MG63 (cell line): Measurements from ENCODE around the gene SLC47A2. TPM values are rescaled to one million over a fixed set of nuclear protein-coding genes. Genes with fewer than 3 reads are reported as not detected.
A peak's percentile ranks its signal among the peaks of the same experiment; 100 is the strongest.

Experiments
- DNase-seq: peaks from one replicate; pipeline ENCODE4 v3.0.0-alpha.2; 2020
- H3K27me3 ChIP-seq: fragments of 250-450 bp; sonication (Bioruptor Pico); 2 replicates; pipeline ENCODE4 v1.5.1; 2020; ENCODE audit warnings: mild to moderate bottlenecking, moderate library complexity
- H3K36me3 ChIP-seq: fragments of 250-450 bp; sonication (Bioruptor Pico); 2 replicates; pipeline ENCODE4 v1.5.1; 2020; ENCODE audit warnings: mild to moderate bottlenecking, moderate library complexity
- H3K4me3 ChIP-seq: fragments of 250-450 bp; sonication (Bioruptor Pico); 2 replicates; pipeline ENCODE4 v1.5.1; 2020; ENCODE audit warnings: mild to moderate bottlenecking, moderate library complexity
- H3K9me3 ChIP-seq: fragments of 250-450 bp; sonication (Bioruptor Pico); 2 replicates; pipeline ENCODE4 v1.5.1; 2020; ENCODE audit warnings: mild to moderate bottlenecking, moderate library complexity
- total RNA-seq: library from RNA; depleted of rRNA; stranded (reverse); fragments of >200 nt; shearing (Covaris generic); gene quantifications from 2 replicates; pipeline ENCODE4 v1.2.3, GENCODE V29; 2014; ENCODE audit warnings: low replicate concordance

Gene SLC47A2
- total RNA-seq, 1 experiment from 2014 or later: 24.8 TPM

DNA sequence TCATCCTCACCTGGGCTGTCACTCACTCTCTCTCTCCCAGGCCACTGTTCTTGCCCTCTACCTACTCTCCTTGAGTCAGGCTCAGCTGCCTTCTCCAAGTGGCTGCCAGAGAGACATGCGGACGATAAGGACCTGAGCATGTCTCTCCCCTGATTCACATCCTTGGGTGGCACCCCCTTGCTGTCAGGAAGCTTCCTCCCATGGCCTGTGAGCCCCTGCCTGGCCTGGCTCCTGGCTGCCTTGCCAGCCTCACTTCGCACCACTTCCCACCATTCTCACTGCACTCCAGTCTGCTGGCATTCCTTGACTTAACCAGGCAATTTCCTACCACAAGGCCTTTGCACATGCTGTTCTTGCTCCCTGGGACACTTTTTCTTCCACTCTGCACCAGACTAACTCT lies 34.5 kb upstream of the SLC47A2 start:
- Histone ChIP-seq H3K36me3 (no peaks in the 10 kb centered on the region), H3K4me3 (no peak overlapping the region), H3K9me3 (no peaks in the 10 kb centered on the region), H3K27me3 (no peaks in the 10 kb centered on the region)
- peak; percentile 26 for DNase-seq

DNA sequence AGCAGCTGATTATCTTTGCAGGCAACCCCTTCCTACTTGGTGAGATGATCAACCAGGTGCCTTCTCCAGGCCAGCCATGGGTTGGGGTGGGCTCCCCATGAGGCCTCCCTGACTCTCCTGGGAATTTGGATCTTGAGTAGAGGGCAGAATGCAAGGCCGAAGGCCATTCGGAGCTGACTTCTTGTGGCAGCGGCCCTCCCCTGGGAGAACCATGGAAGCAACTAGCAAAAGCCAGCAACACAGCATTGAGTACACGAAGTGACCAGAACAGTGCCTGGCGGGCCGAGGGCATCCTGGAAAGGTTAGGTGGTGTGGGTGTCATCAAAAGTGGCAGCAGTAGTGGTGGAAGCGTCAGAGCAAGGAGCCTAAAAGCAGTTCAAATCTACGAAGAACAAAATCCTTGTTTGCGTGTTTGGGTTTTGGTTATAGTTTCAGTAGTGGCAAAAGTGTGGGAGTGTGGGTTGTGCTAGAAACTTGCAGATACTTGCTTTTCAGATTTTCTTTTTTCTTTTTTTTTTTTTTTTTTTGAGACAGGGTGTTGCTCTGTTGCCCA lies 33.7 kb upstream of the SLC47A2 start:
- H3K36me3 ChIP-seq: no peaks in the 10 kb centered on the region
- DNase-seq: no peak
- H3K4me3 ChIP-seq: no peak overlapping the region
- H3K27me3 ChIP-seq: no peaks in the 10 kb centered on the region
- no peaks in the 10 kb centered on the region for H3K9me3 ChIP-seq

- no peaks in the 10 kb centered on the region for H3K36me3 ChIP-seq
- H3K9me3 ChIP-seq: no peaks in the 10 kb centered on the region
- DNase-seq: no peak
- H3K4me3 ChIP-seq: no peak overlapping the region
- no peaks in the 10 kb centered on the region for H3K27me3 ChIP-seq
Measured at GRCh38 chr17:19748807-19749193, 32.4 kb upstream of the SLC47A2 start.

- Histone ChIP-seq H3K4me3 (peak within 1 kb of the TSS; percentile 32), H3K27me3 (no peaks in the 10 kb centered on the region), H3K9me3 (no peaks in the 10 kb centered on the region), H3K36me3 (no peaks in the 10 kb centered on the region)
- DNase-seq: peak; percentile 87
Measured at GRCh38 chr17:19747829-19748806, 31.7 kb upstream of the SLC47A2 start, which contains the start of gene ALDH3A1. ALDH3A1 (minus strand) TSS chr17:19748298; CDS start chr17:19745129, 3,169 bp downstream.

DNA sequence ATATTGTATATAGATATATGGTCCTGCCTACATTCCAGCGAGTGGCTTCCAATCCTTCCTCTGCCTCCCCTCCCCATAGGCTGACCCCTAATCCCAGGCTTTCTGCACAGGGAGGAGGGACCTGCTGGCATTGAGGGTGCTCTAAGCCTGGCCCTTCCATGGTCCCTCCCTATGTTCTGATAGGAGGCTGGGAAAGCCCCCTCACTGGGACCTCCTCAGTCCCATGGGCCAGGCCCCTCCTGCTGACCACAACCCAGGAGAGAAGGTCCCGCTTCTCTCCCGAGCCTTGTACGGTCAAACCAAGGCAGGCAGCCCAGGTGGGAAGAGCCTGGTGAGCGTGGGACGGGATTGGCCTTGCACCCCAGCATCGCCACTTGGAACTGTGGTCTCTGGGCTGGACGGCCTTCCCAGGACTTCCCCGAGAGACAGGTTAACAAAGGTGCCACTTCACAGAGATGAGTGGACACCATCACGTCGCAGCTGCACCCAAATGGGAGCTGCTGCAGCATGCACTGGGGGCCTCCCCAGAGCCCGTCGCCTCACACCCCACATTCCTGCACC lies 30.9 kb upstream of the SLC47A2 start:
- Histone ChIP-seq H3K27me3 (no peaks in the 10 kb centered on the region), H3K4me3 (peak overlapping the region; percentile 32), H3K36me3 (no peaks in the 10 kb centered on the region), H3K9me3 (no peaks in the 10 kb centered on the region)
- no peak for DNase-seq

DNA sequence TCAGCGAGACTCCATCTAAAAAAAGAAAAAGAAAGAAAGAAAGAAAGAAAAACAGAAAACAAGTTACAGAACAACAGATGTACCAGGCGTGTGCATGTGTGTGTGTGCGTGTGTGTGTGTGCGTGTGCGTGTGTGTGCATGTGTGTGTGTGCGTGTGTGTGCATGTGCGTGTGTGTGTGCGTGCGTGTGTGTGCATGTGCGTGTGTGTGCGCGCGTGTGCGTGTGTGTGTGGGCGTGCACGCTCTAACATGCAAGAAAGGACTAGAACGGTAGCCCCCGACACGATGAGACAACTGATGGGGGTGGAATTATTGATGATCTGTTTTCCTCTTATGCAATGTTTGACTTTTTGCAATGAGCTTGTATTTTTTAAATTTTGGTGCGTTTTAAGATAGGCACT lies 30.1 kb upstream of the SLC47A2 start:
- no peaks in the 10 kb centered on the region for H3K9me3 ChIP-seq

DNA sequence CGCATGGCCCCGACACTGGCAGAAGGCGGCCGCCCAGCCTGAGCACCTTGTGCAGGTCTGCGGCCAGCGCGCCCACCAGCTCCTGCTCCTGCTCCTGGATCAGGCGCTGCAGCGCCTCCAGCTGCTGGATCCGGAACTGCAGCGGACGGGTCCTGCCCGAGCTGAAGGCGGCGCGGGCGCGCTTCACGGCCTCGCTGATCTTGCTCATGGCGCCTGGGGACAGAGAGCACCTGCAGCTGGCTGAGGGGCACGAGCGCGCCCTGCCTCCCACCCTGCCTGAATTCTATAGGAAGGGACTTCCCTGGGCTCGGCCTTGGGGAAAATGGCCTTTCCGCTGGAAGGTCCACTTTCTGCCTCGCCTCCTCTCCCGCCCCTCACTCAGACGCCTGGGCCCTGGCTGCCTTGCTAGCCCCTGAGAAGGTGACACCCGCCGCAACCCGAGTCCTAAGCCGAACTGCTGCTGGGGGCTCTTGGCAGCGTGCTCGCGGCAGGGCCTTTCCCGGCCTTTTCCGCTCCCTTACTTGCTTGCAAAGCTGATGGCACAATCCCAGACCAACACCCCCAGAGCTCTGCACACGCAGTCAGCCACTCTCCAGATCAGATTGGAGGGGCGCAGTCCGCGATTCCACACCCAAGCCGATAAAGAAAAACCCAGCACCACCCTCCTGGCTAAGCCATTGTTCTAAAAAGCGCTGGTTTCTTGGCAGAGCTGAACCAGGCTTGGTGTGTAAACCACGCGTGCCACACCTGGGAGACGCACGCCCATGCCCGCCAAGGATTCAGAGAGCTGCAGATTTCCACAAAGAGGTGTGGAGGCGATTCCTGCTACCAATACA lies 28.8 kb upstream of the SLC47A2 start:
- Histone ChIP-seq H3K27me3 (no peaks in the 10 kb centered on the region), H3K9me3 (no peaks in the 10 kb centered on the region), H3K36me3 (no peaks in the 10 kb centered on the region), H3K4me3 (no peak overlapping the region)
- DNase-seq: no peak

More for the DNA sequence above, 30.1 kb upstream of the SLC47A2 start:
- H3K36me3 ChIP-seq: no peaks in the 10 kb centered on the region
- DNase-seq: no peak
- no peaks in the 10 kb centered on the region for H3K27me3 ChIP-seq
- H3K4me3 ChIP-seq: no peak overlapping the region

DNA sequence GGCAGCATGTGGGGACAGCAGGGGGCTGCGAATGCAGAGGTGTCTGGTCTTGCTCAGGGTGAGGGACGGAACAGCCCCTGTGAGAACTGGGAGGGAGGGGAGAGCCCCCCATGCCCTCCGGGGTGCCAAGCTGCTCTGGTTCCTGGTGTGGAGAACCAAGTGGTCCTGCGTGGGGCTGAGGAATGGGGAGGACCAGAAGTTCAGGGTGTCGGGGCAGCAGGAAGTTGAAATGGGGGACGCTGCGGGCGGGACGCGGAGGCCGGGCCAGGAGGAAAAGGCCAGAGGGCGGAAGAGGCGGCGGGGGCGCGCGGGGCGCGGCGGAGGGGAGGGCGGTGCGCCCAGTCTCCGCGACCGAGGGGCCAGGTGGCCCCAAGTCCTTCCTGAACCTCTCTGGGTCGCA lies 28.1 kb upstream of the SLC47A2 start:
- Histone ChIP-seq H3K27me3 (no peaks in the 10 kb centered on the region), H3K9me3 (no peaks in the 10 kb centered on the region), H3K4me3 (no peak overlapping the region), H3K36me3 (no peaks in the 10 kb centered on the region)
- DNase-seq: no peak

DNA sequence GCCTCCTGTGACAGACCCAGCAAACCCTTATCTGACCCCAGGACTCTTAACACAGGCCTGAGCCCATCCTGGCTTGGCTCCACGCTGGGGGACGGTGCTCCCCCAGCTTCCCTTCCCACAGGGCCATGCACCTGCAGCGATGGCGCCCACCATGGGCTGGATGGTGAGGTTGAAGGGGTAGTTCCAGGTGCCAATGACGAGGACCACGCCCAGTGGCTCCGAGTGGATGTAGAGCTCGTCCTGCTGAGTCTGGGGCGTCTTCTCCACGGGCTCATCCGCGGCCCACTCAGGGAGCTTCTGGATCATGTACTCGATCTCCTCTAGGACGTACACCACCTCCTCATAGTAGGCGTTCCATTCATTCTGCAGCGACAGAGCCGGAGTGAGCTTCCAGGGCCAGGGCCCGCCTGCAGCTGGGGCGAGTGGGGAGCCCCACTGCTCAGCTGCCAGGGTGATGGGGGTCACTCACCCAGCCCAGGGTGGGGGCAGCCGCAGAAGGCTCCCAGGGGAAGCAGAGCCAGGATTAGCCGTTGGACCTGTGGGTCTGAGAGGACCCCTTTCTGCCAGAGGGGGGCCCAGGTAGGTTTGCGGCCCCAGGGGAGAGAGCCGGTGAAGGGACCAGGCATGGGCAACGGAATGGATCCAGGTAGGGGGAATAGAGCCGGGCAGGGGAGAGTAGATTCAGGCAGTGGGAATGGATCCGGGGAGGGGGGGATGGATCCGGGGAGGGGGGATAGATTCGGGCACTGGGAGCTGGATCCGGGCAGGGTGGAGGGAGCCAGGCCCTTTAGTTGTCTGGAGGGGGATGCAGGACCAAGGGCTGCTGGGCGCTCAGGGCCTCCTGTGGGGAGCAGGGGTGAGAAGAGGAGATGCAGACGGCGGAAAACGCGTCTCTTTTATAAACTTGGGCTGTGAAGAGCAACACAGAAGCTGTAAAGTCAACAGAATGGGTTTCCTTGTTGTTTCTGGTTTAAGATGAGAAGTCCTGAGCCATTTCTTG lies 27.0 kb upstream of the SLC47A2 start:
- no peaks in the 10 kb centered on the region for H3K9me3 ChIP-seq
- no peaks in the 10 kb centered on the region for H3K27me3 ChIP-seq
- DNase-seq: no peak
- no peak overlapping the region for H3K4me3 ChIP-seq
- no peaks in the 10 kb centered on the region for H3K36me3 ChIP-seq

- H3K4me3 ChIP-seq: no peak overlapping the region
- no peaks in the 10 kb centered on the region for H3K9me3 ChIP-seq
- DNase-seq: no peak
- H3K27me3 ChIP-seq: no peaks in the 10 kb centered on the region
- H3K36me3 ChIP-seq: no peaks in the 10 kb centered on the region
Measured at GRCh38 chr17:19742495-19742894, 26.1 kb upstream of the SLC47A2 start.

GRCh38 chr17:19741832-19742457 lies 25.6 kb upstream of the SLC47A2 start:
- H3K4me3 ChIP-seq: no peak overlapping the region
- H3K9me3 ChIP-seq: no peaks in the 10 kb centered on the region
- no peaks in the 10 kb centered on the region for H3K27me3 ChIP-seq
- DNase-seq: no peak
- no peaks in the 10 kb centered on the region for H3K36me3 ChIP-seq

- no peaks in the 10 kb centered on the region for H3K36me3 ChIP-seq
- no peaks in the 10 kb centered on the region for H3K27me3 ChIP-seq
- no peak for DNase-seq
- no peaks in the 10 kb centered on the region for H3K9me3 ChIP-seq
- H3K4me3 ChIP-seq: no peak overlapping the region
Measured at GRCh38 chr17:19740933-19741332, 24.5 kb upstream of the SLC47A2 start.

- Histone ChIP-seq H3K36me3 (no peaks in the 10 kb centered on the region), H3K4me3 (no peak overlapping the region), H3K27me3 (no peaks in the 10 kb centered on the region), H3K9me3 (no peaks in the 10 kb centered on the region)
- DNase-seq: no peak
Measured at GRCh38 chr17:19739241-19740201, 23.1 kb upstream of the SLC47A2 start.

DNA sequence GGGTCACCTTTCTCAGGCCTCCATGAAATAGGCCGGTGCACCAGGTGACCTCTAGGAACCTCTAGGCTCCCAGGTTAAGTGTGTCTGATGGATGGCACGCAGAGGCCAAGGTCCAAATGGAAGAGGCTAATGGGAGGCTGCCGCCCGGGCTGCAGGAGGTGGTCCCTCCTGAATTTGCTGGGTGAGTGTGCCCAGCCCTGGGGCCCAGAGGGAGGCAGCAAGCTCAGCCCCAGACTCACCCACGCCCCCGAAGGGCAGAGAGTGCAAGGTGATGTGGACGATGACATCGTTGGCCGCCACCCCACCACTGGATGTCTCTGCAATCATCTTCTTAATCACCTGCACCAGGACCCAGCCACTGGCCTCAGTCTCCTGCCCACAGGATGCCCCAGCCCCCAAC lies 22.4 kb upstream of the SLC47A2 start:
- no peak for DNase-seq
- Histone ChIP-seq H3K36me3 (no peaks in the 10 kb centered on the region), H3K9me3 (no peaks in the 10 kb centered on the region), H3K4me3 (no peak overlapping the region), H3K27me3 (no peaks in the 10 kb centered on the region)
